ENCODE data around the gene PTH1R.
A peak's percentile ranks its signal among the peaks of the same experiment; 100 is the strongest.

Gene PTH1R

GRCh38 chr3:46917257-46917656 is 39.7 kb downstream of the PTH1R start:
- DNase-seq, result no peak

GRCh38 chr3:46918202-46918601 is 40.7 kb downstream of the PTH1R start:
- DNase-seq, result no peak

- no peak for DNase-seq
Measured at GRCh38 chr3:46918634-46919033, 41.1 kb downstream of the PTH1R start.

GRCh38 chr3:46921041-46921440 is 43.5 kb downstream of the PTH1R start:
- DNase-seq, result no peak

- no peak for DNase-seq
Measured at GRCh38 chr3:46921871-46922271, 44.4 kb downstream of the PTH1R start.

- DNase-seq, result no peak
Measured at GRCh38 chr3:46922426-46922825, 44.9 kb downstream of the PTH1R start.

GRCh38 chr3:46922871-46923558 is 45.5 kb downstream of the PTH1R start:
- DNase-seq, result no peak

GRCh38 chr3:46923559-46924350 is 46.2 kb downstream of the PTH1R start:
- peak; percentile 42 for DNase-seq

GRCh38 chr3:46924921-46925584 is 47.5 kb downstream of the PTH1R start:
- no peak for DNase-seq

GRCh38 chr3:46925585-46925934 is 48.0 kb downstream of the PTH1R start:
- DNase-seq, result no peak

- DNase-seq, result no peak
Measured at GRCh38 chr3:46926039-46926438, 48.5 kb downstream of the PTH1R start.

GRCh38 chr3:46926447-46926846 is 48.9 kb downstream of the PTH1R start:
- DNase-seq, result no peak

- no peak for DNase-seq
Measured at GRCh38 chr3:46926871-46927717, 49.6 kb downstream of the PTH1R start.

- no peak for DNase-seq
Measured at GRCh38 chr3:46927718-46928073, 50.2 kb downstream of the PTH1R start.

GRCh38 chr3:46928282-46928681 is 50.8 kb downstream of the PTH1R start:
- no peak for DNase-seq

- no peak for DNase-seq
Measured at GRCh38 chr3:46929324-46929723, 51.8 kb downstream of the PTH1R start.

- DNase-seq, result no peak
Measured at GRCh38 chr3:46930166-46930944, 52.8 kb downstream of the PTH1R start.

- no peak for DNase-seq
Measured at GRCh38 chr3:46930945-46931403, 53.5 kb downstream of the PTH1R start.

GRCh38 chr3:46931631-46932331 is 54.3 kb downstream of the PTH1R start:
- DNase-seq, result no peak

GRCh38 chr3:46932455-46933225 is 55.1 kb downstream of the PTH1R start:
- no peak for DNase-seq

- DNase-seq, result no peak
Measured at GRCh38 chr3:46933261-46933660, 55.7 kb downstream of the PTH1R start.
